DND-41 (cell line): ENCODE results near the gene PRODH.
"Not testable (repeated sequence)": the region's sequence is repeated elsewhere in the genome, so short reads cannot be mapped to it uniquely, and the experiment has no call there.

ENCODE experiments used
- EZH2 ChIP-seq: IDR thresholded peaks from 3 replicates; pipeline ENCODE4 v1.6.1; 2012; ENCODE audit warnings: borderline replicate concordance, low read depth, mild to moderate bottlenecking, moderate library complexity, low read length, inconsistent platforms; ENCODE audit not compliant: severe bottlenecking
- TF ChIP-seq, protein P1 (sequence below): IDR thresholded peaks from 2 replicates; pipeline ENCODE4 v1.5.1; 2012; ENCODE audit warnings: borderline replicate concordance, low read length, moderate library complexity, mild to moderate bottlenecking; ENCODE audit not compliant: poor library complexity, severe bottlenecking; ENCODE audit errors: extremely low read depth

- TF ChIP-seq, protein P1, sequence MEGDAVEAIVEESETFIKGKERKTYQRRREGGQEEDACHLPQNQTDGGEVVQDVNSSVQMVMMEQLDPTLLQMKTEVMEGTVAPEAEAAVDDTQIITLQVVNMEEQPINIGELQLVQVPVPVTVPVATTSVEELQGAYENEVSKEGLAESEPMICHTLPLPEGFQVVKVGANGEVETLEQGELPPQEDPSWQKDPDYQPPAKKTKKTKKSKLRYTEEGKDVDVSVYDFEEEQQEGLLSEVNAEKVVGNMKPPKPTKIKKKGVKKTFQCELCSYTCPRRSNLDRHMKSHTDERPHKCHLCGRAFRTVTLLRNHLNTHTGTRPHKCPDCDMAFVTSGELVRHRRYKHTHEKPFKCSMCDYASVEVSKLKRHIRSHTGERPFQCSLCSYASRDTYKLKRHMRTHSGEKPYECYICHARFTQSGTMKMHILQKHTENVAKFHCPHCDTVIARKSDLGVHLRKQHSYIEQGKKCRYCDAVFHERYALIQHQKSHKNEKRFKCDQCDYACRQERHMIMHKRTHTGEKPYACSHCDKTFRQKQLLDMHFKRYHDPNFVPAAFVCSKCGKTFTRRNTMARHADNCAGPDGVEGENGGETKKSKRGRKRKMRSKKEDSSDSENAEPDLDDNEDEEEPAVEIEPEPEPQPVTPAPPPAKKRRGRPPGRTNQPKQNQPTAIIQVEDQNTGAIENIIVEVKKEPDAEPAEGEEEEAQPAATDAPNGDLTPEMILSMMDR = not testable (repeated sequence)
- not testable (repeated sequence) for TF ChIP-seq EZH2
These were observed 17.0 kb upstream of the PRODH start for GRCh38 chr22:18953128-18953527.
